ENCODE measurements around the gene KIF19. TPM values are rescaled to one million over a fixed set of nuclear protein-coding genes. Genes with fewer than 3 reads are reported as not detected.

The KIF19 gene
- total RNA-seq, 2 experiments from 2014 or later: 0.11 to 0.18 TPM

- POLR2A ChIA-PET: interaction anchor here (0.7 kb wide), 1 partner anchor 129 kb away, joined by 4 read pairs; no protein-coding TSS in a partner anchor
- CTCF ChIA-PET: interaction anchor here (0.8 to 5.8 kb wide), 12 partner anchors 10 to 206 kb away, joined by 3 to 55 read pairs (median 4); partner anchors contain the start of gene CD300H
- Mint-ChIP-seq H3K4me1 (ENCODE audit: low read depth) (no peaks in the 10 kb centered on the region), H3K4me3 (no peak within 1 kb of the TSS), H3K27me3 (peaks cover 23% of the 10 kb centered on the region), H3K36me3 (ENCODE audit: low read depth) (no peaks in the 10 kb centered on the region), H3K27ac (no peak within 1 kb of the TSS), H3K9me3 (no peaks in the 10 kb centered on the region)
- TF ChIP-seq CTCF (IDR thresholded peaks at IDR 0.05): peak; percentile 55
- peak; percentile 54 for DNase-seq
- peak; percentile 73 for ATAC-seq
- intact Hi-C loops (cut with micrococcal nuclease): no loop called here
These were observed 35.4 kb downstream of the KIF19 start, which contains the start of gene BTBD17 for GRCh38 chr17:74361230-74362068. Gene BTBD17 (minus strand): TSS chr17:74361868. CDS start chr17:74361819, 49 bp downstream.

GRCh38 chr17:74362069-74362405, 36.0 kb downstream of the KIF19 start:
- ATAC-seq (no peak), DNase-seq (no peak)
- Mint-ChIP-seq H3K27ac (no peak overlapping the region), H3K4me3 (no peak overlapping the region), H3K36me3 (ENCODE audit: low read depth) (no peaks in the 10 kb centered on the region), H3K9me3 (no peaks in the 10 kb centered on the region), H3K4me1 (ENCODE audit: low read depth) (no peaks in the 10 kb centered on the region), H3K27me3 (peaks cover 21% of the 10 kb centered on the region)
- CTCF ChIA-PET: interaction anchor here (0.6 to 5.8 kb wide), 11 partner anchors 10 to 162 kb away, joined by 3 to 55 read pairs (median 5); no protein-coding TSS in a partner anchor
- no peak for TF ChIP-seq CTCF (IDR thresholded peaks at IDR 0.05)
- POLR2A ChIA-PET: no interaction called here
- intact Hi-C loops (cut with micrococcal nuclease): no loop called here

- ChIA-PET POLR2A (no interaction called here), CTCF (interaction anchor here (0.6 to 5.8 kb wide), 10 partner anchors 11 to 185 kb away, joined by 3 to 55 read pairs (median 5); no protein-coding TSS in a partner anchor)
- Mint-ChIP-seq H3K27ac (no peak overlapping the region), H3K9me3 (no peaks in the 10 kb centered on the region), H3K4me1 (ENCODE audit: low read depth) (no peaks in the 10 kb centered on the region), H3K36me3 (ENCODE audit: low read depth) (no peaks in the 10 kb centered on the region), H3K27me3 (peaks cover 18% of the 10 kb centered on the region), H3K4me3 (no peak overlapping the region)
- ATAC-seq (no peak), DNase-seq (no peak)
- TF ChIP-seq CTCF (IDR thresholded peaks at IDR 0.05): no peak
- intact Hi-C loops (cut with micrococcal nuclease): no loop called here
These were observed 36.9 kb downstream of the KIF19 start for GRCh38 chr17:74362810-74363498.

DNA sequence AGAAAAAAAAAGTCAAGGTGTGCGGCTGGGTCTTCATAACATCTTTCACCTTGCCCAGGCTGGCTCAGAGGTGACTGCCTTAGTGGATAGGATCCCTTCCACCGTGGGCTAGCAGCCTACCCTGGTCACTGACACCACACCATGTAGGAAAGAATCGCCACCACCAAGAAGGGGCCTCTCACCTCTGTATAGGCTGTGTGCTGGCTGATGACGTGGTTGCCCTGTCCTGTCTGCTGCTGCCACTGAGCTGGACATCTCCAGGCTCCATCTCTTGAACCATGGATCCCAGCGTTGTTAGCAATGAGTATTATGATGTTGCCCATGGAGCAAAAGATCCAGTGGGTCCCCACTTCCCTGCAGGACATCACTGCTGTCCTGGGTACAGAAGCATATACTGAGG, 41.2 kb downstream of the KIF19 start, which contains the start of gene GPR142:
GPR142 (plus strand) TSS at position 301 of the 400 bp plus-strand sequence. CDS start 2,035 bp downstream, outside the sequence.
- POLR2A ChIA-PET: interaction anchor here (0.9 kb wide), 1 partner anchor 158 kb away, joined by 3 read pairs; no protein-coding TSS in a partner anchor
- CTCF ChIA-PET: interaction anchor here (0.8 to 7.3 kb wide), 32 partner anchors 9 to 261 kb away, joined by 3 to 125 read pairs (median 8); partner anchors contain the start of gene CD300LB
- no peak for ATAC-seq
- no peaks in the 10 kb centered on the region for H3K36me3 Mint-ChIP-seq (ENCODE audit: low read depth)
- H3K4me3 Mint-ChIP-seq: no peak within 1 kb of the TSS
- no peaks in the 10 kb centered on the region for H3K9me3 Mint-ChIP-seq
- no peaks in the 10 kb centered on the region for H3K27me3 Mint-ChIP-seq
- H3K4me1 Mint-ChIP-seq (ENCODE audit: low read depth): peaks cover 15% of the 10 kb centered on the region
- DNase-seq: no peak
- H3K27ac Mint-ChIP-seq: no peak within 1 kb of the TSS
- TF ChIP-seq CTCF (IDR thresholded peaks at IDR 0.05): no peak
- intact Hi-C loops (cut with micrococcal nuclease): no loop called here
